ENCODE measurements around the gene CEP112.

GRCh38 chr17:66221755-66222530 is 30.0 kb upstream of the CEP112 start:
- TF ChIP-seq CTCF (IDR thresholded peaks at IDR 0.05) = no peak
- no peak for TF ChIP-seq ZFX (IDR thresholded peaks at IDR 0.05; ENCODE audit: borderline replicate concordance)
